ENCODE data around the gene NOS3.
A peak's percentile ranks its signal among the peaks of the same experiment; 100 is the strongest.

Gene NOS3

GRCh38 chr7:150964593-150965111 lies 26.2 kb upstream of the NOS3 start:
- peak in 2 of 3 donors; percentile 66 to 67 for DNase-seq
- CTCF ChIA-PET, result interaction anchor here (0.9 to 15.2 kb wide), 13 partner anchors 9 to 186 kb away, joined by 3 to 215 read pairs (median 4); partner anchors contain the start of gene NOS3
- peaks cover 0 to 33% (median 26%) of the 10 kb centered on the region in 4 experiments for H3K4me1 ChIP-seq (ENCODE audit: control extremely low read depth in 1 of 4, control insufficient read depth in 4 of 4, insufficient read depth in 4 of 4, low read length in 3 of 4)
- H3K9me3 ChIP-seq (ENCODE audit: control extremely low read depth in 1 of 5, control insufficient read depth in 4 of 5, insufficient read depth in 2 of 5, low read depth in 1 of 5, low read length in 4 of 5), result no peaks in the 10 kb centered on the region
- POLR2A ChIA-PET, result no interaction called here
- H3K27me3 ChIP-seq (replicated peaks in 2 of 5; ENCODE audit: control insufficient read depth in 4 of 5, insufficient read depth in 5 of 5, low read length in 4 of 5), result peaks cover 0 to 34% (median 17%) of the 10 kb centered on the region in 5 experiments
- H3K27ac ChIP-seq (ENCODE audit: insufficient read depth in 1 of 2, low read depth in 1 of 2, low read length in 2 of 2, poor library complexity in 1 of 2, severe bottlenecking in 2 of 2), result no peak overlapping the region
- H3K4me3 ChIP-seq (ENCODE audit: control insufficient read depth in 1 of 7, extremely low read depth in 1 of 7, insufficient read depth in 4 of 7, low read depth in 2 of 7, low read length in 6 of 7), result no peak overlapping the region
- WGBS (ENCODE audit: insufficient coverage), result 30% methylated on average over 12 of the region's 16 CpGs
- no peaks in the 10 kb centered on the region for H3K36me3 ChIP-seq (ENCODE audit: control insufficient read depth in 4 of 4, insufficient read depth in 4 of 4, low read length in 3 of 4)

- Histone ChIP-seq H3K9me3 (ENCODE audit: control extremely low read depth in 1 of 5, control insufficient read depth in 4 of 5, insufficient read depth in 2 of 5, low read depth in 1 of 5, low read length in 4 of 5) (no peaks in the 10 kb centered on the region), H3K4me1 (ENCODE audit: control extremely low read depth in 1 of 4, control insufficient read depth in 4 of 4, insufficient read depth in 4 of 4, low read length in 3 of 4) (peaks cover 0 to 33% (median 26%) of the 10 kb centered on the region in 4 experiments), H3K27me3 (replicated peaks in 2 of 5; ENCODE audit: control insufficient read depth in 4 of 5, insufficient read depth in 5 of 5, low read length in 4 of 5) (peaks cover 0 to 32% (median 17%) of the 10 kb centered on the region in 5 experiments), H3K27ac (ENCODE audit: insufficient read depth in 1 of 2, low read depth in 1 of 2, low read length in 2 of 2, poor library complexity in 1 of 2, severe bottlenecking in 2 of 2) (no peak overlapping the region), H3K4me3 (ENCODE audit: control insufficient read depth in 1 of 7, extremely low read depth in 1 of 7, insufficient read depth in 4 of 7, low read depth in 2 of 7, low read length in 6 of 7) (no peak overlapping the region), H3K36me3 (ENCODE audit: control insufficient read depth in 4 of 4, insufficient read depth in 4 of 4, low read length in 3 of 4) (no peaks in the 10 kb centered on the region)
- ChIA-PET POLR2A (no interaction called here), CTCF (interaction anchor here (0.9 to 15.2 kb wide), 14 partner anchors 9 to 187 kb away, joined by 3 to 215 read pairs (median 4); partner anchors contain the start of gene NOS3)
- no peak for DNase-seq
- 90% methylated on average over 15 of the region's 16 CpGs for WGBS (ENCODE audit: insufficient coverage)
Measured at GRCh38 chr7:150965273-150965830, 25.5 kb upstream of the NOS3 start.

GRCh38 chr7:150966002-150966401 lies 24.8 kb upstream of the NOS3 start:
- CTCF ChIA-PET, result interaction anchor here (1.3 to 15.2 kb wide), 6 partner anchors 9 to 145 kb away, joined by 4 to 215 read pairs (median 8); partner anchors contain the start of gene NOS3

GRCh38 chr7:150967349-150967748 lies 23.5 kb upstream of the NOS3 start:
- H3K9me3 ChIP-seq (ENCODE audit: control extremely low read depth in 1 of 5, control insufficient read depth in 4 of 5, insufficient read depth in 2 of 5, low read depth in 1 of 5, low read length in 4 of 5), result no peaks in the 10 kb centered on the region
- no peak overlapping the region for H3K4me3 ChIP-seq (ENCODE audit: control insufficient read depth in 1 of 7, extremely low read depth in 1 of 7, insufficient read depth in 4 of 7, low read depth in 2 of 7, low read length in 6 of 7)
- H3K27me3 ChIP-seq (replicated peaks in 2 of 5; ENCODE audit: control insufficient read depth in 4 of 5, insufficient read depth in 5 of 5, low read length in 4 of 5), result peaks cover 0 to 36% (median 20%) of the 10 kb centered on the region in 5 experiments
- H3K27ac ChIP-seq (ENCODE audit: insufficient read depth in 1 of 2, low read depth in 1 of 2, low read length in 2 of 2, poor library complexity in 1 of 2, severe bottlenecking in 2 of 2), result no peak overlapping the region
- CTCF ChIA-PET, result interaction anchor here (8.0 to 15.2 kb wide), 2 partner anchors 16 to 25 kb away, joined by 86 to 215 read pairs; partner anchors contain the start of gene NOS3
- H3K36me3 ChIP-seq (ENCODE audit: control insufficient read depth in 4 of 4, insufficient read depth in 4 of 4, low read length in 3 of 4), result no peaks in the 10 kb centered on the region
- POLR2A ChIA-PET, result no interaction called here
- H3K4me1 ChIP-seq (ENCODE audit: control extremely low read depth in 1 of 4, control insufficient read depth in 4 of 4, insufficient read depth in 4 of 4, low read length in 3 of 4), result peaks cover 0 to 22% (median 20%) of the 10 kb centered on the region in 4 experiments
- 81% methylated on average over 4 of the region's 6 CpGs for WGBS (ENCODE audit: insufficient coverage)
- no peak for DNase-seq

More at GRCh38 chr7:150966002-150966401, 24.8 kb upstream of the NOS3 start:
- Histone ChIP-seq H3K4me3 (ENCODE audit: control insufficient read depth in 1 of 7, extremely low read depth in 1 of 7, insufficient read depth in 4 of 7, low read depth in 2 of 7, low read length in 6 of 7) (no peak overlapping the region), H3K9me3 (ENCODE audit: control extremely low read depth in 1 of 5, control insufficient read depth in 4 of 5, insufficient read depth in 2 of 5, low read depth in 1 of 5, low read length in 4 of 5) (no peaks in the 10 kb centered on the region), H3K4me1 (ENCODE audit: control extremely low read depth in 1 of 4, control insufficient read depth in 4 of 4, insufficient read depth in 4 of 4, low read length in 3 of 4) (peaks cover 0 to 30% (median 26%) of the 10 kb centered on the region in 4 experiments), H3K36me3 (ENCODE audit: control insufficient read depth in 4 of 4, insufficient read depth in 4 of 4, low read length in 3 of 4) (no peaks in the 10 kb centered on the region), H3K27me3 (replicated peaks in 2 of 5; ENCODE audit: control insufficient read depth in 4 of 5, insufficient read depth in 5 of 5, low read length in 4 of 5) (peaks cover 0 to 30% (median 19%) of the 10 kb centered on the region in 5 experiments), H3K27ac (ENCODE audit: insufficient read depth in 1 of 2, low read depth in 1 of 2, low read length in 2 of 2, poor library complexity in 1 of 2, severe bottlenecking in 2 of 2) (no peak overlapping the region)
- POLR2A ChIA-PET, result no interaction called here
- DNase-seq, result no peak
- 100% methylated on average over 1 of the region's 1 CpG for WGBS (ENCODE audit: insufficient coverage)

- ChIA-PET POLR2A (interaction anchor here (1.2 kb wide), 1 partner anchor 9 kb away, joined by 3 read pairs; no protein-coding TSS in a partner anchor), CTCF (interaction anchor here (0.8 to 15.2 kb wide), 6 partner anchors 15 to 70 kb away, joined by 3 to 215 read pairs (median 4); partner anchors contain the start of gene NOS3)
- no peak overlapping the region for H3K4me3 ChIP-seq (ENCODE audit: control insufficient read depth in 1 of 7, extremely low read depth in 1 of 7, insufficient read depth in 4 of 7, low read depth in 2 of 7, low read length in 6 of 7)
- H3K27me3 ChIP-seq (replicated peaks in 2 of 5; ENCODE audit: control insufficient read depth in 4 of 5, insufficient read depth in 5 of 5, low read length in 4 of 5), result peaks cover 0 to 45% (median 19%) of the 10 kb centered on the region in 5 experiments
- no peak overlapping the region for H3K27ac ChIP-seq (ENCODE audit: insufficient read depth in 1 of 2, low read depth in 1 of 2, low read length in 2 of 2, poor library complexity in 1 of 2, severe bottlenecking in 2 of 2)
- WGBS (ENCODE audit: insufficient coverage), result 88% methylated on average over 4 of the region's 15 CpGs
- peaks cover 0 to 16% (median 13%) of the 10 kb centered on the region in 4 experiments for H3K4me1 ChIP-seq (ENCODE audit: control extremely low read depth in 1 of 4, control insufficient read depth in 4 of 4, insufficient read depth in 4 of 4, low read length in 3 of 4)
- no peak for DNase-seq
- H3K9me3 ChIP-seq (ENCODE audit: control extremely low read depth in 1 of 5, control insufficient read depth in 4 of 5, insufficient read depth in 2 of 5, low read depth in 1 of 5, low read length in 4 of 5), result no peaks in the 10 kb centered on the region
- no peaks in the 10 kb centered on the region for H3K36me3 ChIP-seq (ENCODE audit: control insufficient read depth in 4 of 4, insufficient read depth in 4 of 4, low read length in 3 of 4)
Measured at GRCh38 chr7:150968056-150968733, 22.6 kb upstream of the NOS3 start.

- POLR2A ChIA-PET, result interaction anchor here (0.6 to 1.2 kb wide), 2 partner anchors 10 to 1345 kb away, joined by 3 read pairs; no protein-coding TSS in a partner anchor
- Histone ChIP-seq H3K9me3 (ENCODE audit: control extremely low read depth in 1 of 5, control insufficient read depth in 4 of 5, insufficient read depth in 2 of 5, low read depth in 1 of 5, low read length in 4 of 5) (no peaks in the 10 kb centered on the region), H3K36me3 (ENCODE audit: control insufficient read depth in 4 of 4, insufficient read depth in 4 of 4, low read length in 3 of 4) (no peaks in the 10 kb centered on the region), H3K27ac (ENCODE audit: insufficient read depth in 1 of 2, low read depth in 1 of 2, low read length in 2 of 2, poor library complexity in 1 of 2, severe bottlenecking in 2 of 2) (no peak overlapping the region), H3K4me1 (ENCODE audit: control extremely low read depth in 1 of 4, control insufficient read depth in 4 of 4, insufficient read depth in 4 of 4, low read length in 3 of 4) (peaks cover 0 to 17% (median 15%) of the 10 kb centered on the region in 4 experiments), H3K4me3 (ENCODE audit: control insufficient read depth in 1 of 7, extremely low read depth in 1 of 7, insufficient read depth in 4 of 7, low read depth in 2 of 7, low read length in 6 of 7) (no peak overlapping the region), H3K27me3 (replicated peaks in 2 of 5; ENCODE audit: control insufficient read depth in 4 of 5, insufficient read depth in 5 of 5, low read length in 4 of 5) (peaks cover 0 to 51% (median 25%) of the 10 kb centered on the region in 5 experiments)
- no peak for DNase-seq
- CTCF ChIA-PET, result interaction anchor here (0.7 to 15.2 kb wide), 13 partner anchors 9 to 71 kb away, joined by 3 to 215 read pairs (median 3); partner anchors contain the start of gene NOS3
- 63% methylated on average over 13 of the region's 16 CpGs for WGBS (ENCODE audit: insufficient coverage)
Measured at GRCh38 chr7:150968734-150969372, 22.0 kb upstream of the NOS3 start.
